Neural cell (in vitro differentiated cells): ENCODE measurements around the gene ANXA1. TPM values are rescaled to one million over a fixed set of nuclear protein-coding genes. Genes with fewer than 3 reads are reported as not detected.

ENCODE experiments used
- H2AFZ ChIP-seq: fragments of 200-600, 300-800 bp; sonication (generic), shearing (Covaris generic); 2 replicates; pipeline ENCODE4 v1.6.0; 2014; ENCODE audit warnings: low read depth, mild to moderate bottlenecking, antibody characterized with exemption, low read length, moderate library complexity
- H3F3A ChIP-seq: fragments of 200-600 bp; shearing (Covaris generic); 2 replicates; pipeline ENCODE4 v1.6.1; 2016; ENCODE audit warnings: mild to moderate bottlenecking, moderate library complexity, mixed read lengths, antibody characterized with exemption, low read length; ENCODE audit not compliant: insufficient read depth, poor library complexity, severe bottlenecking
- H3K27ac ChIP-seq: fragments of 200-600, 300-800 bp; sonication (generic), shearing (Covaris generic); 2 replicates; pipeline ENCODE4 v1.5.1; 2014; ENCODE audit warnings: mild to moderate bottlenecking, low read length, moderate library complexity
- H3K27me3 ChIP-seq: fragments of 300-800, 200-600 bp; sonication (generic), shearing (Covaris generic); 2 replicates; pipeline ENCODE4 v1.6.0; 2014; ENCODE audit warnings: mild to moderate bottlenecking, low read depth, low read length, moderate library complexity; ENCODE audit not compliant: insufficient read depth
- H3K36me3 ChIP-seq: fragments of 300-800, 200-600 bp; sonication (generic), shearing (Covaris generic); 2 replicates; pipeline ENCODE4 v1.5.1; 2014; ENCODE audit warnings: mild to moderate bottlenecking, antibody characterized with exemption, low read length, moderate library complexity; ENCODE audit not compliant: insufficient read depth
- H3K4me2 ChIP-seq: fragments of 300-800, 200-600 bp; sonication (generic), shearing (Covaris generic); 2 replicates; pipeline ENCODE4 v1.6.0; 2014; ENCODE audit warnings: mild to moderate bottlenecking, low read length
- H3K4me3 ChIP-seq: fragments of 300-800, 200-600 bp; sonication (generic), shearing (Covaris generic); 2 replicates; pipeline ENCODE4 v1.5.1; 2014; ENCODE audit warnings: mild to moderate bottlenecking, low read length, moderate library complexity
- H3K79me2 ChIP-seq: fragments of 200-600 bp; shearing (Covaris generic); replicated peaks from 2 replicates; pipeline ENCODE4 v1.6.0; 2014; ENCODE audit warnings: mild to moderate bottlenecking, low read length, moderate library complexity; ENCODE audit not compliant: insufficient read depth
- H3K9ac ChIP-seq: fragments of 300-800, 200-600 bp; sonication (generic), shearing (Covaris generic); 2 replicates; pipeline ENCODE4 v1.6.1; 2016; ENCODE audit warnings: mild to moderate bottlenecking, low read length, mixed read lengths
- H3K9me2 ChIP-seq: fragments of 200-600 bp; shearing (Covaris generic); 2 replicates; pipeline ENCODE4 v1.6.1; 2016; ENCODE audit warnings: mild to moderate bottlenecking, low read length, mixed read lengths; ENCODE audit not compliant: insufficient read depth
- H3K9me3 ChIP-seq: fragments of 200-600, 300-800 bp; sonication (generic), shearing (Covaris generic); 2 replicates; pipeline ENCODE4 v1.6.1; 2016; ENCODE audit warnings: mild to moderate bottlenecking, mixed run types, low read length, moderate library complexity, mixed read lengths
- H4K20me1 ChIP-seq: fragments of 200-600 bp; shearing (Covaris generic); 2 replicates; pipeline ENCODE4 v1.6.1; 2016; ENCODE audit warnings: mild to moderate bottlenecking, mixed run types; ENCODE audit not compliant: insufficient read depth
- CTCF ChIP-seq: fragments of 450-650 bp; IDR thresholded peaks from 2 replicates; pipeline ENCODE4 v1.5.1; 2014; ENCODE audit warnings: antibody characterized with exemption, mild to moderate bottlenecking, moderate library complexity; ENCODE audit not compliant: poor library complexity, severe bottlenecking
- EP300 ChIP-seq: fragments of 450-650 bp; conservative IDR thresholded peaks from 2 replicates; pipeline ENCODE4 v1.6.1; 2014; ENCODE audit warnings: antibody characterized with exemption, mild to moderate bottlenecking, moderate library complexity; ENCODE audit not compliant: poor library complexity, severe bottlenecking
- EZH2 ChIP-seq: fragments of 200-600, 300-800 bp; shearing (Covaris generic), sonication (generic); IDR thresholded peaks from 2 replicates; pipeline ENCODE4 v1.6.1; 2014; ENCODE audit warnings: antibody characterized with exemption, low read length, borderline replicate concordance, mild to moderate bottlenecking; ENCODE audit not compliant: insufficient read depth, poor library complexity, severe bottlenecking
- MXI1 ChIP-seq: fragments of 450-650 bp; conservative IDR thresholded peaks from 2 replicates; pipeline ENCODE4 v1.6.1; 2014; ENCODE audit warnings: antibody characterized with exemption, mild to moderate bottlenecking; ENCODE audit not compliant: poor library complexity, severe bottlenecking
- POLR2AphosphoS5 ChIP-seq: IDR thresholded peaks from 2 replicates; pipeline ENCODE4 v1.6.1; 2012
- RAD21 ChIP-seq: fragments of 450-650 bp; conservative IDR thresholded peaks from 2 replicates; pipeline ENCODE4 v1.6.1; 2014; ENCODE audit warnings: antibody characterized with exemption, mild to moderate bottlenecking, moderate library complexity
- REST ChIP-seq: IDR thresholded peaks from 2 replicates; pipeline ENCODE4 v1.6.1; 2012; ENCODE audit warnings: borderline replicate concordance
- SMC3 ChIP-seq: fragments of 450-650 bp; conservative IDR thresholded peaks from 2 replicates; pipeline ENCODE4 v1.6.1; 2014; ENCODE audit warnings: antibody characterized with exemption, mild to moderate bottlenecking, moderate library complexity; ENCODE audit not compliant: poor library complexity
- TAF1 ChIP-seq: IDR thresholded peaks from 2 replicates; pipeline ENCODE4 v1.6.1; 2012; ENCODE audit warnings: low read depth
- polyA plus RNA-seq: library from polyadenylated mRNA; depleted of rRNA; stranded (reverse); fragments of >200 nt; gene quantifications from 2 replicates; pipeline ENCODE4 v1.2.3, GENCODE V29; 2014

Gene ANXA1
- polyA plus RNA-seq, 1 donor from 2014 or later = 5.8 TPM

GRCh38 chr9:73138516-73138915 lies 13.1 kb upstream of the ANXA1 start:
- Histone ChIP-seq H3K9me2 (no peaks in the 10 kb centered on the region), H3K27ac (no peak overlapping the region), H3K4me3 (no peak overlapping the region), H2AFZ (no peak overlapping the region), H3K9me3 (no peaks in the 10 kb centered on the region), H3K79me2 (no peaks in the 10 kb centered on the region), H3K36me3 (no peaks in the 10 kb centered on the region), H3K9ac (no peak overlapping the region), H3F3A (no peaks in the 10 kb centered on the region), H4K20me1 (no peaks in the 10 kb centered on the region), H3K27me3 (no peaks in the 10 kb centered on the region), H3K4me2 (no peak overlapping the region)
- TF ChIP-seq CTCF (no peak), POLR2AphosphoS5 (no peak), RAD21 (no peak), MXI1 (no peak), REST (no peak)

GRCh38 chr9:73141282-73141681 lies 10.4 kb upstream of the ANXA1 start:
- Histone ChIP-seq H3K9ac (no peak overlapping the region), H4K20me1 (no peaks in the 10 kb centered on the region), H3K4me2 (no peak overlapping the region), H3K4me3 (no peak overlapping the region), H3K27ac (no peak overlapping the region), H3K79me2 (no peaks in the 10 kb centered on the region), H3K27me3 (no peaks in the 10 kb centered on the region), H3K36me3 (no peaks in the 10 kb centered on the region), H3K9me2 (no peaks in the 10 kb centered on the region), H3F3A (no peaks in the 10 kb centered on the region), H2AFZ (no peak overlapping the region), H3K9me3 (no peaks in the 10 kb centered on the region)
- TF ChIP-seq TAF1 (no peak), RAD21 (no peak), EZH2 (no peak), REST (no peak), SMC3 (no peak), MXI1 (no peak), EP300 (no peak), CTCF (no peak), POLR2AphosphoS5 (no peak)
